ENCODE measurements around the gene EBF3. TPM values are rescaled to one million over a fixed set of nuclear protein-coding genes. Genes with fewer than 3 reads are reported as not detected.

EBF3 gene
- total and polyA plus RNA-seq, 4 experiments from 2014 or later = not detected

DNA sequence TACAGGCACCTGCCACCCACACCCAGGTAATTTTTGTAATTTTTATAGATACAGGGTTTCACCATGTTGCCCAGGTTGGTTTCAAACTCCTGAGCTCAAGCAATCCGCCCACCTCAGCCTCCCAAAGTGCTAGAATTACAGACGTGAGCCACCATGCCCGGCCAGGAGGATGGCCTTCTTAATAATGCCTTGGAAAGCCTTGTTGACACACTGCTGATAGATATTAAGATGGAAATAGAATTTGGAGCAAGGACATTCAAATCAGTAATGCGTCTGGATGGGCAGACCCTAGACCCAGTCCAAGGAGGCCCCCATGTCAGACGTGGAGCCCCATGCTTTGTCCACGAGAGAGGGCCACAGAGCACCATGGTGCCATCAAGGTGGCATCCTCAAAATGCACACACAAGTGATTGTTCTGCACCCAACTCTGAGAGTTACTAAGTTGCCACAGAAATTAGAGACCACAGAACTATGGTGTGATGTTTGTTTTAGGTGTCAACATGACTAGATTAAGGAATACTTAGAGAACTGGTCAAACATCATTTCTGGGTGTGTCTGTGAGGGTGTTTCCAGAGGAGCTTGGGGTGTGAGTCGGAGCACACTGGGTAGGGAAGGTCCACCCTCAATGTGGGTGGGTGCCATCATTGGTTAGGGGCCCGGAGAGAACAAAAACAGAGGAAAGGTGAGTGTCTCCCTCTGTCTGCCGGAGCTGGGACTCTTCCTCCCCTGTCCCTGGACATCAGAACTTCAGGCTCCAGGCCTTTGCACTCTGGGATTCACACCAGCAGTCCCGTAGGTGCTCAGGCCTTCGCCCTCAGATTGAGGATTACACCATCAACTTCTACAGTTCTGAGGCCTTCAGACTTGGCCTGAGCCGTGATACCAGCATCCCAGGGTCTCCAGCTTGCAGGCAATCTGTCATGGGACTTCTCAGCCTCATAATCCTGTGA lies 34.5 kb downstream of the EBF3 start:
- no peak overlapping the region for H3K4me3 ChIP-seq (ENCODE audit: low read length in 2 of 2)
- intact Hi-C loops (cut with micrococcal nuclease) = no loop called here
- H3K27me3 Mint-ChIP-seq = peaks cover 2% of the 10 kb centered on the region in 2 donors
- no peaks in the 10 kb centered on the region for H3K4me1 Mint-ChIP-seq
- no peaks in the 10 kb centered on the region for H3K36me3 ChIP-seq (ENCODE audit: insufficient read depth, low read length)
- ChIA-PET POLR2A (ENCODE audit: partially characterized antibody) (no interaction called here), CTCF (ENCODE audit: partially characterized antibody) (no interaction called here)
- H3K9me3 Mint-ChIP-seq = no peaks in the 10 kb centered on the region
- no peak for DNase-seq
- no peaks in the 10 kb centered on the region for H3K9me3 ChIP-seq (ENCODE audit: control insufficient read depth in 1 of 2, low read length in 2 of 2)
- no peaks in the 10 kb centered on the region for H3K36me3 Mint-ChIP-seq
- H3K27ac ChIP-seq (ENCODE audit: low read depth, low read length) = no peak overlapping the region
- H3K4me3 Mint-ChIP-seq = no peak overlapping the region
- no peaks in the 10 kb centered on the region for H3K4me1 ChIP-seq (ENCODE audit: insufficient read depth, low read length)
- no peaks in the 10 kb centered on the region for H3K27me3 ChIP-seq (ENCODE audit: insufficient read depth, low read length)
- no peak overlapping the region for H3K27ac Mint-ChIP-seq

DNA sequence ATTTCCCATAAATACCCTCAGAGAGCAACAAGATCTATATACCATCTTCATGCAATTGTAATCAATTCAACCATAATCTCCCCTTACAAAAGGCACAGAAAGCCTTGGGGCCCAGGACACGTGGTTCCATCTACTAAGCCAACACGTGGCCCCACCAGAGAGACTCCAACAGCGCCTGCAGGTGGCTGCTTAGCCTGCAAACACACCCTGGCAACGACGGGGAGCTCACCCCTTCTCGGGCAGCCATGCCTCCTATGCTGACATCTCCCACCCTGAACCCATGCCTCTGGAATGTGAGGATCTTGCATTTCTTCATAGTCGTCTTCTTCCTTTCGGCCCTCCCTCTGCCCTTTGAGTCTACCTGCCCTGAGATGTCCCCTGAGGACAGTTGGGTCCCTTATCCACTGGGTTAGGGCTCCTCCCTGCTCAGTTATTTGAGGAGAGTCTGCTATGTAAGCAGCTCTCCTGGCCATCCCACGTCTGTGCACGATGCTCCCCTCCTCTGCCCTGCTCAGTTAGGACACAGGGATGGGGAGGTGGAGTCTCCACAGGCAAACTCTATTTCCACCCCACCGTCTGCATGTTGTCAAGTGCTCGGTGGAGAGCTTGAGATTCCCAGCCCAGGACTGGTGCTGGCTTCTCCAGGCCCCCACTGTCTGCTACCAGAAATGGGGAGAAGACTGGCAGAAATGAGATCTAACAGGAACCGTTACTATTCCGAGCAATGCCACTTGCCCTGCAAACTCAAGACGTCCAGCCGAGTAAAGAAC lies 36.5 kb downstream of the EBF3 start:
- Mint-ChIP-seq H3K9me3 (peaks cover 0 to 2% (median 0%) of the 10 kb centered on the region in 8 donors), H3K4me3 (no peak overlapping the region), H3K27me3 (peaks cover 2% of the 10 kb centered on the region in 2 donors), H3K36me3 (no peaks in the 10 kb centered on the region), H3K4me1 (no peaks in the 10 kb centered on the region), H3K27ac (no peak overlapping the region)
- Histone ChIP-seq H3K36me3 (ENCODE audit: insufficient read depth, low read length) (no peaks in the 10 kb centered on the region), H3K9me3 (ENCODE audit: control insufficient read depth in 1 of 2, low read length in 2 of 2) (no peaks in the 10 kb centered on the region), H3K4me1 (ENCODE audit: insufficient read depth, low read length) (no peaks in the 10 kb centered on the region), H3K27me3 (ENCODE audit: insufficient read depth, low read length) (no peaks in the 10 kb centered on the region), H3K27ac (ENCODE audit: low read depth, low read length) (no peak overlapping the region), H3K4me3 (ENCODE audit: low read length in 2 of 2) (no peak overlapping the region)
- ChIA-PET CTCF (ENCODE audit: partially characterized antibody) (no interaction called here), POLR2A (ENCODE audit: partially characterized antibody) (no interaction called here)
- DNase-seq = no peak
- intact Hi-C loops (cut with micrococcal nuclease) = no loop called here

DNA sequence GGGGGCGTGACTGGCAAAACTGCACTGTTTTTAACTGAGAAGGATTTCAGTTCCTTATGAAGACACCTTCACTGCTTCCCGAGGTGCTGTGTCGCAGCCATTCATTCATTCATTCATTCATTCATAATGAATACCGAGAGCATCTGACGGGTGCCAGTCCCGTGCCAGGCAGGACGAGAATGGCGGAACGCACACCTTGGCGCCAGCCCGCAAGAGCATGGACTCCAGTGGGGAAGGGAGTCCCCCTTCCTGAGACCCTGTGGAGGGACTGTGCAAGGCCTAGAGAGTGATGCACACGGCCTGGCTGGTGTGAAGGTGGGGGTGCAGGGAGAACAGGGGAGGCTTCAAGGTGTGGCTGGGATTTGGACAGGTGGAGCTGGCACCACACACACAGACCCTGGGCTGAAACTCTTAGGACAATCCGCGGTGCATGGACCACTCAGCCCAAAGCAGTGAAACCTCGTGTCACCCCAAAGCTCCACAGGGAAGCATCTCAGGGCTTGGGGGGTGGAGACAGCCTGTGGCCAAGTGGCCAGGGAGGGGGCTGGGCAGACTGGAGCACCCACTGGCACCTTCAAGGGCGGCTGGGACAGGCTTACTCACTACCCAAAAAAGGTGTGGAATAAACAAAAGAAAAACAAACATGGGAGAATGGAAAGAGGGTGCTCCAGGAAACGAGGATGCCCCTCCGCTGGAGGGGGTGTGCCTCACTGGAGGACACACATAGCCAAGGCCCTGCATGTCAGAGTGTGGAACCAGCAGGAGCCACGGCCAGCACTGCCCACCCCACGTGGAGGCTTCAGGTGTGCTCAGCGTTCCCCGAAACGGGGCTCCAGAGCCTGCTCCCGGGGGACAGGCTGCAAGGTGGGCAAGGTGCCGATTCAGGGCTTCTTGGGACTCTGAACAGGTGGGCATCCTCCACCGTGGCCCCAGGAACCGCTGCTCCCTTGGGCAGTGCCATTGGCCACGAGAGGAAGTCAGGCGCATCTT lies 37.7 kb downstream of the EBF3 start:
- no peak overlapping the region for H3K4me3 ChIP-seq (ENCODE audit: low read length in 2 of 2)
- H3K27me3 ChIP-seq (ENCODE audit: insufficient read depth, low read length) = no peaks in the 10 kb centered on the region
- no peaks in the 10 kb centered on the region for H3K4me1 ChIP-seq (ENCODE audit: insufficient read depth, low read length)
- Mint-ChIP-seq H3K4me1 (no peaks in the 10 kb centered on the region), H3K9me3 (peaks cover 0 to 2% (median 0%) of the 10 kb centered on the region in 8 donors), H3K4me3 (no peak overlapping the region), H3K27me3 (peaks cover 2% of the 10 kb centered on the region in 2 donors), H3K27ac (no peak overlapping the region), H3K36me3 (no peaks in the 10 kb centered on the region)
- no peak overlapping the region for H3K27ac ChIP-seq (ENCODE audit: low read depth, low read length)
- intact Hi-C loops (cut with micrococcal nuclease) = no loop called here
- CTCF ChIA-PET (ENCODE audit: partially characterized antibody) = no interaction called here
- no peaks in the 10 kb centered on the region for H3K36me3 ChIP-seq (ENCODE audit: insufficient read depth, low read length)
- POLR2A ChIA-PET (ENCODE audit: partially characterized antibody) = no interaction called here
- H3K9me3 ChIP-seq (ENCODE audit: control insufficient read depth in 1 of 2, low read length in 2 of 2) = no peaks in the 10 kb centered on the region
- DNase-seq = no peak

DNA sequence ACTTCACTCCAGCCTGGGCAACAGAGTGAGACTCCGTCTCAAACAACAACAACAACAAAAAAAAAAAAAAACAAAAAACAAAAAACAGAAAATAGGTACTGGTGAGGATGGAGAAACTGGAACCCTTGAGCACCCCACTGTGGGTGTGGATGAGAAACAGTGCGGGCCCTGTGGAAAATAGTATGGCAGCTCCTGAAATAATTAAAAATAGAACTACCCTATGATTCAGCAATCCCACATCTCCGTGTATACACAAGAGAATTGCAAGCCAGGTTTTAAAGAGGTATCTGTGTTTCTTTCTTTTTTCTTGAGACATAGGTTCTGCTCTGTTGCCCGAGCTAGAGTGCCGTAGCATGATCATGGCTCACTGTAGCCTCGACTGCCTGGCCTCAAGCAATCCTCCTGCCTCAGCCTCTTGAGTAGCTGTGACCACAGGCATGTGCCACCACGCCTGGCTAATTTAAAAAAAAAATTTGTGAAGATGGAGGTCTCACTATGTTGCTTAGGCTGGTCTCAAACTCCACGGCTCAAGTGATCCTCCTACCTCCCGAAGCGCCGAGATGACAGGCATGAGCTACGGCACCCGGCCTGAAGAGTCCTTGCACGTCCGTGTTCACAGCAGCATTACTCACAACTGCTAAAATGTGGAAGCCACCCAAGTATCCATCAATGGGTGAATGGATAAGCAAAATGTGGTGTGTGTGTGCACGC lies 39.5 kb downstream of the EBF3 start:
- ChIA-PET POLR2A (ENCODE audit: partially characterized antibody) (no interaction called here), CTCF (ENCODE audit: partially characterized antibody) (no interaction called here)
- DNase-seq = no peak
- Mint-ChIP-seq H3K36me3 (no peaks in the 10 kb centered on the region), H3K27ac (no peak overlapping the region), H3K9me3 (peaks cover 0 to 2% (median 0%) of the 10 kb centered on the region in 8 donors), H3K27me3 (peaks cover 2% of the 10 kb centered on the region in 2 donors), H3K4me1 (no peaks in the 10 kb centered on the region), H3K4me3 (no peak overlapping the region)
- Histone ChIP-seq H3K27ac (ENCODE audit: low read depth, low read length) (no peak overlapping the region), H3K4me1 (ENCODE audit: insufficient read depth, low read length) (no peaks in the 10 kb centered on the region), H3K27me3 (ENCODE audit: insufficient read depth, low read length) (no peaks in the 10 kb centered on the region), H3K36me3 (ENCODE audit: insufficient read depth, low read length) (no peaks in the 10 kb centered on the region), H3K4me3 (ENCODE audit: low read length in 2 of 2) (no peak overlapping the region), H3K9me3 (ENCODE audit: control insufficient read depth in 1 of 2, low read length in 2 of 2) (no peaks in the 10 kb centered on the region)
- intact Hi-C loops (cut with micrococcal nuclease) = no loop called here

DNA sequence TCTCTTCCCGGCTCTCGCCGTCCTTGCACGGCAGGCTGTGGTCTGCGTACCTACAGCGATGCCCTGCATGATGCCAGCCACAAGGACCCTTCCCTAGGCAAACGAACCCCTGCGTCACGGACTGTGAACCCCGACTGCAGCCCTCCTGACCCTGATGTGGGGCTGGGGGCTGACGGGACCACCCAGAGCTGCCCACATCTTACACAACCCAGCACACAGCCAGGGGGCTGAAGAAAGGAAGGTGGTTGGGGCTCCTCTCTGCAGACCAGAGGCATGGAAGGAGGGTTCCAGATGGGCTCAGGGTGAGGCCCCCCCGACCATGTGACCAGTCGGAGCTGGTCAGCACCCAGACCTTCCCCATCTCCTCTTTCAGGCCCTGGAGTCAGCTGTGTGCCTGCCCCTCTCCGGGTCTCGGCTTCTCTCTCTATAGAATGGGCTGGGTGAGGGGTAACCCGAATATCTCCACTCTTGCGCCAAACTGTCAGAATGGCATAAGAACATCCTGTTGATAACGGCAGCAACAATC lies 41.4 kb downstream of the EBF3 start:
- no peaks in the 10 kb centered on the region for H3K4me1 Mint-ChIP-seq
- peaks cover 2% of the 10 kb centered on the region in 2 donors for H3K27me3 Mint-ChIP-seq
- no peak overlapping the region for H3K4me3 Mint-ChIP-seq
- H3K36me3 ChIP-seq (ENCODE audit: insufficient read depth, low read length) = no peaks in the 10 kb centered on the region
- DNase-seq = no peak
- no peaks in the 10 kb centered on the region for H3K27me3 ChIP-seq (ENCODE audit: insufficient read depth, low read length)
- intact Hi-C loops (cut with micrococcal nuclease) = no loop called here
- H3K9me3 ChIP-seq (ENCODE audit: control insufficient read depth in 1 of 2, low read length in 2 of 2) = no peaks in the 10 kb centered on the region
- H3K27ac Mint-ChIP-seq = no peak overlapping the region
- POLR2A ChIA-PET (ENCODE audit: partially characterized antibody) = no interaction called here
- no peaks in the 10 kb centered on the region for H3K36me3 Mint-ChIP-seq
- CTCF ChIA-PET (ENCODE audit: partially characterized antibody) = no interaction called here
- no peaks in the 10 kb centered on the region for H3K4me1 ChIP-seq (ENCODE audit: insufficient read depth, low read length)
- no peak overlapping the region for H3K27ac ChIP-seq (ENCODE audit: low read depth, low read length)
- H3K9me3 Mint-ChIP-seq = peaks cover 0 to 2% (median 0%) of the 10 kb centered on the region in 8 donors
- H3K4me3 ChIP-seq (ENCODE audit: low read length in 2 of 2) = no peak overlapping the region

DNA sequence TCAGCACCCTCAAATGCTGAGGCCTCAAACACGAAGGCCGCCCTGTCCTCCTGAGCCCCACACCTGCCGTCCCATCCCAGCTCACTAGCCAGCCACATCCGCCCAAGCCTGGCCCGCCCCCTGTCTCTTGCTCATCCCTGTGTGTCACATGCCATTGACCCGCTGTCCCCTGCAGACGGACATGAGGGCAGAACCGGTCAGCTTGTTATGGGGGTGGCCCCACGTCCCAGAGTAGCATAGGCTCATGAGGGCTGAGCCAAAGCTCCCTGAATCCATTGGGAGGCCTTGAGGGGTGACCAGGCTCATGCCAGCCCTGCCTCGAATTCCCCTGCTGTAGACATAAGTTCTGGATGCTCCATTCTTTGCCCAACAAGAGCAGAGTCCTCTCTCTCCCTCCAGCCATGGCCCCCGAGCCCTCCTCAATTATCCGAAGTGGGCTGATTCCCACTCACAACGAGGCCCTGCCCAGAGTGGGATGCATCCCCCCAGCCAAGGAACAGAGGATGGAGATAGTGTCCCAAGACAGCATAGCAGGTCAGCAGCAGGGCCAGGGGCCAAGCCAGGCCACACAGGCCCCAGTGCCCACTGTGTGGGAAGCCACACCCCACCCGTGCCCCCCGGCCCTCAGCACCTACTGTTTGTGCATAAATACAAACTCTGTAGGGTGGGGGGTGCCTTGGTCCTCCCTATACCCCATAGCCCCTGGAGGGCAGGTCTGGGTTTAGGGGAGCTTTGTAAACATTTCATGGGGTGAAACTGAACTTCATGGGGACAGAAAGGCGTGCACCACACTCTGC lies 42.1 kb downstream of the EBF3 start:
- CTCF ChIA-PET (ENCODE audit: partially characterized antibody) = no interaction called here
- Mint-ChIP-seq H3K36me3 (no peaks in the 10 kb centered on the region), H3K4me3 (no peak overlapping the region), H3K9me3 (peaks cover 0 to 2% (median 0%) of the 10 kb centered on the region in 8 donors), H3K4me1 (no peaks in the 10 kb centered on the region), H3K27me3 (peaks cover 2% of the 10 kb centered on the region in 2 donors), H3K27ac (no peak overlapping the region)
- intact Hi-C loops (cut with micrococcal nuclease) = no loop called here
- Histone ChIP-seq H3K4me1 (ENCODE audit: insufficient read depth, low read length) (no peaks in the 10 kb centered on the region), H3K4me3 (ENCODE audit: low read length in 2 of 2) (no peak overlapping the region), H3K9me3 (ENCODE audit: control insufficient read depth in 1 of 2, low read length in 2 of 2) (no peaks in the 10 kb centered on the region), H3K36me3 (ENCODE audit: insufficient read depth, low read length) (no peaks in the 10 kb centered on the region), H3K27ac (ENCODE audit: low read depth, low read length) (no peak overlapping the region), H3K27me3 (ENCODE audit: insufficient read depth, low read length) (no peaks in the 10 kb centered on the region)
- no peak for DNase-seq
- POLR2A ChIA-PET (ENCODE audit: partially characterized antibody) = no interaction called here
